H1 (cell line): Measurements from ENCODE around the gene PRDM10. TPM values are rescaled to one million over a fixed set of nuclear protein-coding genes. Genes with fewer than 3 reads are reported as not detected.

Source experiments
- BRCA1 ChIP-seq: IDR thresholded peaks from 2 replicates; pipeline ENCODE4 v1.6.1; 2012; ENCODE audit warnings: low read depth, low read length, improper control_type of control experiment
- GTF2F1 ChIP-seq: IDR thresholded peaks from 2 replicates; pipeline ENCODE4 v1.6.1; 2012; ENCODE audit warnings: low read depth, low read length, improper control_type of control experiment, borderline replicate concordance
- TCF12 ChIP-seq: IDR thresholded peaks from 2 replicates; pipeline ENCODE4 v1.6.1; 2011; ENCODE audit warnings: low read depth, mild to moderate bottlenecking, low read length
- polyA plus RNA-seq, 7 experiments: library from polyadenylated mRNA; depleted of rRNA in 3 of 7; stranded (reverse) in 5 of 7; unstranded in 2 of 7; fragments of >200 nt in 5 of 7; fragments of 200-250 nt in 2 of 7; gene quantifications; 1 replicate in 5 of 7; 2 replicates in 1 of 7; 4 replicates in 1 of 7; pipeline versions ENCODE4 v1.2.1 to v1.2.3, GENCODE V29; 2011 to 2013; ENCODE audit warnings: missing spikeins in 2 of 7, mixed read lengths in 2 of 7
- total RNA-seq: library from RNA; stranded (reverse); fragmentation: NEBNext Ultra II Directional; extraction: Animal tissue kit (Norgen Biotek cat#: 25700); gene quantifications from 2 replicates; pipeline ENCODE4 v1.2.1, GENCODE V29; 2021

PRDM10 gene
- total and polyA plus RNA-seq, 2 of the 8 experiments (the other 6 are each of a cell fraction or from before 2014, with no cell fraction given), result 15.5 to 19.2 TPM

DNA sequence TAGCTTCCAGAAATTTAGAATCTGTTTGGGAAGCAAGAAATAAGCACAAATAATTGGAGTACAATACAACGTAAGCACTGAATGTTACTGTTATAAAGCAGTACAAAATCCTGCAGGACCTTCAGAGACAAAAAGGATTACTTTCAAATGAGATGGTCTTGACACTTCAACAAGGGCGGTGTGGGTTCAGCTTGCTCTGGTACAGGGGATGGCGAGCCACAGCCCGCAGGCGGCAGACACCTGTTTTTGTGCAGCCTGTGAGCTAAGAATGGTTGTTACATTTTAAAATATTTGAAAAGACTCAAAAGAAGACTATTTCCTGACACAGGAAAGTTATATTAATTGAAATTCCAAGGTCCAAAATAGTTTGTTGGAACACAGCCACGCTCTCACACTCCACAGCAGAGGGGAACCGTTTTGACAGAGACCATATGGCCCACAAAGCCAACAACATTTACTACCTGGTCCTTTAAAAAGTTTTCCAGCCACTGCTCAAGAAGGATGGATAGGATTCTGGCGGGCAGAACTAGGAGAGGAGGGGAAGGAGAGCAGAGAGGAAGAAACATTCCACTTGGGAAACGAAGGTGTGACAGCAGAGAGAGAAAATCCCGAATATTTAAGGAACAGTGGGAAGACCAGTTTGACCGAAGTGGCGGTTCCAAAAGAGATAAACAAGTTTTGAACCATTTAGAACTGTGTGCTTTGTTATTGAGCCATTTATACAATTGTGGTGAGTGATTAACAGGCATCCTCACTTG lies 6.3 kb downstream of the PRDM10 start (continued):
- TF ChIP-seq GTF2F1, result no peak
- no peak for TF ChIP-seq BRCA1
- no peak for TF ChIP-seq TCF12
